Astrocyte of the spinal cord (primary cell): ENCODE data around the gene SLC12A9.

ENCODE experiments used
- DNase-seq: peaks from one replicate; pipeline ENCODE4 v3.0.0; 2011; ENCODE audit warnings: low read depth, low spot score
- H3K4me3 ChIP-seq: 2 replicates; pipeline ENCODE4 v1.5.1; 2011; ENCODE audit warnings: low read depth, mild to moderate bottlenecking, low read length, moderate library complexity
- CTCF ChIP-seq: IDR thresholded peaks from 2 replicates; pipeline ENCODE4 v1.5.1; 2012; ENCODE audit warnings: low read depth, mild to moderate bottlenecking, low read length, inconsistent platforms
- in situ Hi-C: cut with HindIII; loops from 2 replicates; pipeline ENCODE4 v1.10.0; 2017; ENCODE audit warnings: low sequenced_read_pairs

Gene SLC12A9

GRCh38 chr7:100888291-100888987, 35.9 kb downstream of the SLC12A9 start:
- DNase-seq: no peak
- TF ChIP-seq CTCF: no peak
- peak overlapping the region; percentile 48 for H3K4me3 ChIP-seq
- in situ Hi-C loops: no loop called here

- in situ Hi-C loops: no loop called here
- DNase-seq: no peak
- peak within 1 kb of the TSS; percentile 51 for H3K4me3 ChIP-seq
- no peak for TF ChIP-seq CTCF
Observed at GRCh38 chr7:100888988-100889750, 36.7 kb downstream of the SLC12A9 start, which contains the start of gene UFSP1. TSS of gene UFSP1 (minus strand) at chr7:100889715. CDS start at chr7:100889271, 444 bp downstream.

- no peak for DNase-seq
- in situ Hi-C loops: no loop called here
- H3K4me3 ChIP-seq: peak overlapping the region; percentile 51
- no peak for TF ChIP-seq CTCF
Observed at GRCh38 chr7:100890653-100891567, 38.4 kb downstream of the SLC12A9 start.

- in situ Hi-C loops: no loop called here
Observed at GRCh38 chr7:100891568-100892247, 39.2 kb downstream of the SLC12A9 start.

GRCh38 chr7:100892364-100893317, 40.1 kb downstream of the SLC12A9 start:
- no peak overlapping the region for H3K4me3 ChIP-seq
- in situ Hi-C loops: no loop called here
- no peak for DNase-seq
- TF ChIP-seq CTCF: no peak

More at GRCh38 chr7:100891568-100892247, 39.2 kb downstream of the SLC12A9 start:
- no peak for TF ChIP-seq CTCF
- DNase-seq: no peak
- H3K4me3 ChIP-seq: no peak overlapping the region
